ENCODE data around the gene CRYBG3.

The CRYBG3 gene

GRCh38 chr3:97993526-97993925 is 171.7 kb downstream of the CRYBG3 start:
- H3K27ac ChIP-seq = no peak overlapping the region
- H3K4me3 ChIP-seq = no peak overlapping the region

GRCh38 chr3:97994328-97994945 is 172.6 kb downstream of the CRYBG3 start:
- no peak overlapping the region for H3K27ac ChIP-seq
- H3K4me3 ChIP-seq = no peak overlapping the region
